Duodenal mucosa (tissue), 2 donors: Measurements from ENCODE around the gene MC1R.

Source experiments
- H3K27ac ChIP-seq: one replicate; pipeline ENCODE4 v1.7.0; 2013; ENCODE audit warnings: low read depth, low read length
- H3K27me3 ChIP-seq, 2 donors: one replicate each; pipeline ENCODE4 v1.7.0; 2013; ENCODE audit warnings: low read length in 2 of 2, control low read depth in 1 of 2; ENCODE audit not compliant: insufficient read depth in 2 of 2, control insufficient read depth in 1 of 2
- H3K36me3 ChIP-seq, 2 donors: one replicate each; pipeline ENCODE4 v1.7.0; 2013; ENCODE audit warnings: low read length in 2 of 2, control low read depth in 1 of 2; ENCODE audit not compliant: insufficient read depth in 2 of 2, control insufficient read depth in 1 of 2
- H3K4me1 ChIP-seq, 2 donors: one replicate each; pipeline ENCODE4 v1.7.0; 2013; ENCODE audit warnings: low read length in 2 of 2, control low read depth in 1 of 2; ENCODE audit not compliant: insufficient read depth in 2 of 2, control insufficient read depth in 1 of 2
- H3K4me3 ChIP-seq, 2 donors: one replicate each; pipeline ENCODE4 v1.7.0; 2013; ENCODE audit warnings: low read length in 2 of 2, low read depth in 1 of 2
- H3K9ac ChIP-seq, 2 donors: one replicate each; pipeline ENCODE4 v1.7.0; 2013; ENCODE audit warnings: low read length in 2 of 2, low read depth in 1 of 2
- H3K9me3 ChIP-seq, 2 donors: one replicate each; pipeline ENCODE4 v1.7.0; 2013; ENCODE audit warnings: low read length in 2 of 2, control low read depth in 1 of 2; ENCODE audit not compliant: control insufficient read depth in 1 of 2

MC1R gene

DNA sequence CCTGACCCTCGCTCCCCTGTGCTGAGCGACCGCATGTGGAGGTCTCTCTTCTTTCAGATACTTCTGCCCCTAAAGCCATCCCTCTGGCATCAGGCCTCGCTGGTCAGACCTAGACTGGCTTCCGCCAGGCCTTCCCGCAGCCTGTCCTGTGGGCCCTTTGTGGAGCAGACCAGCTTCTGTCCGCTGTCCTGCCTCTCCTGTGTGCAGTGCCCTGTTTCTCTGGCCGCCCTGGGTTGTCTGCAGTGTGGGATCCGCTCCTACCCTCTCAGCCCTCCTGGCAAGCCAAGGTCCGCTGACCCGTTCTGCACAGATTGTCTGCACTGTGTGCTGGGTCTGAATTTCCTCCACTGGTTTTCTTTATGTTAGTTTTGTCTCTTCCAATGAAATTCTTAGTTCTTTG is 21.5 kb upstream of the MC1R start:
- Histone ChIP-seq H3K9ac (no peak overlapping the region), H3K4me1 (no peaks in the 10 kb centered on the region), H3K27me3 (no peaks in the 10 kb centered on the region), H3K9me3 (no peaks in the 10 kb centered on the region), H3K27ac (no peak overlapping the region), H3K36me3 (peaks cover 52 to 79% of the 10 kb centered on the region in 2 donors), H3K4me3 (no peak overlapping the region)

DNA sequence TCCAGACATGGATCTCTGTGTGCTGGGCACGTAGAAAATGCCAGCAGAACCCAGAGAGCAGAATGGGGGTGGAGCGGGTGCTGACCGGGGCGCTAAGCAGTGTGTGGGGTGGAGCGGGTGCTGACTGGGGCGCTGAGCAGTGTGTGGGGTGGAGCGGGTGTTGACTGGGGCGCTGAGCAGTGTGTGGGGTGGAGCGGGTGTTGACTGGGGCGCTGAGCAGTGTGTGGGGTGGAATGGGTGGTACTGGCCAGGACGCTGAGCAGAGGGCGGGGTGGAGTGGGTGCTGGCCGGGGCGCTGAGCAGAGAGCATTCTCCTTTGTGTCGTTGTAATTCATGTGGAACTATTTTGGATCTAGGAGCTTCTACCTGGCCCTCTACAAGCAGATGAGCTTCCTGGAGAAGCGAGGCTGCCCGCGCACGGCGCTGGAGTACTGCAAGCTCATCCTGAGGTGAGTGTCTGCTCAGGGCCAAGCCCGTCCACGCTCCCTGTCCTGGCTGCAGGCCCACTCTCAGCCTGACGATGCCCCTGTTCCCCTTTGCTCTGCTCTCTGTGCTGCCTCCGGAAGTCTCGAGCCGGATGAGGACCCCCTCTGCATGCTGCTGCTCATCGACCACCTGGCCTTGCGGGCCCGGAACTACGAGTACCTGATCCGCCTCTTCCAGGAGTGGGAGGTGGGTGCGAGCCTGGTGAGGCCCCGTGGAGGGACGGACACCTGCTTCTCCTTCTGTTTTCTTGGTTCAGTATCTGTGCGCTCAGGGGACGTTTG is 20.3 kb upstream of the MC1R start:
- no peaks in the 10 kb centered on the region for H3K27me3 ChIP-seq
- no peak overlapping the region for H3K27ac ChIP-seq
- no peak overlapping the region for H3K9ac ChIP-seq
- H3K4me1 ChIP-seq, result no peaks in the 10 kb centered on the region
- no peaks in the 10 kb centered on the region for H3K9me3 ChIP-seq
- no peak overlapping the region for H3K4me3 ChIP-seq
- H3K36me3 ChIP-seq, result peaks cover 41 to 75% of the 10 kb centered on the region in 2 donors

DNA sequence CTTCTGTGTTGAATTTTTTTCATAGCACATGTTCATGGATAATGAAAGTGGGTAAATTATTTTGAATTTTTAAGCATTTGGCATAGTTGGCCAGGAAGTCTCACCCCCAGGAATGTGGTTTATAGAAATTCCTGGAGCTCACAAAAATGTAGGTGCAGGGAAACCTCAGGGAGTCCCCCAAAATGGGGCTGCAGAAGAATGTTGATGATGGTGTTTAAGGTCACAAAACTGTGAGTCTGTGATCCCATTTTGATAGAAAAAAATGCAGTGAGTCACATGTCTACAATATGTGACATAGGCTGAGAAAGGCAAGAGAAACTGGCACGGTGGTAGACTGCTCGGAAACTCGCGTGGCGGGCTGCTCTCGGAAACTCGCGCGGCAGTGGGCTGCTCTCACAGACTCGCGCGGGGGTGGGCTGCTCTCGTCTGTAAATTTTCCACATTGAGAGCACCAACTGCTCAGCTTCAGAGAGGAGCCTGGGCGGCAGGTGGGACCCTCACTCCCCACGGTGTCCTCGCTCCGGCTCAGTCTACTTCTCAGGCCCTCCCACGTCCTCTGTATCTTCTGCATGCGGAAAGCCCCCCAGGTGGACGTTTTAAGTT is 18.7 kb upstream of the MC1R start:
- Histone ChIP-seq H3K27ac (no peak overlapping the region), H3K4me3 (no peak overlapping the region), H3K27me3 (no peaks in the 10 kb centered on the region), H3K9ac (no peak overlapping the region), H3K9me3 (no peaks in the 10 kb centered on the region), H3K36me3 (peaks cover 37 to 77% of the 10 kb centered on the region in 2 donors), H3K4me1 (no peaks in the 10 kb centered on the region)

- peaks cover 41 to 78% of the 10 kb centered on the region in 2 donors for H3K36me3 ChIP-seq
- no peaks in the 10 kb centered on the region for H3K9me3 ChIP-seq
- no peak overlapping the region for H3K4me3 ChIP-seq
- H3K4me1 ChIP-seq, result no peaks in the 10 kb centered on the region
- H3K27ac ChIP-seq, result no peak overlapping the region
- no peak overlapping the region for H3K9ac ChIP-seq
- no peaks in the 10 kb centered on the region for H3K27me3 ChIP-seq
Measured at GRCh38 chr16:89900885-89901284, 17.8 kb upstream of the MC1R start.

- H3K27me3 ChIP-seq, result no peaks in the 10 kb centered on the region
- peaks cover 45 to 78% of the 10 kb centered on the region in 2 donors for H3K36me3 ChIP-seq
- H3K4me3 ChIP-seq, result no peak overlapping the region
- no peak overlapping the region for H3K27ac ChIP-seq
- H3K9ac ChIP-seq, result no peak overlapping the region
- H3K4me1 ChIP-seq, result no peaks in the 10 kb centered on the region
- no peaks in the 10 kb centered on the region for H3K9me3 ChIP-seq
Measured at GRCh38 chr16:89902980-89903379, 15.7 kb upstream of the MC1R start.

DNA sequence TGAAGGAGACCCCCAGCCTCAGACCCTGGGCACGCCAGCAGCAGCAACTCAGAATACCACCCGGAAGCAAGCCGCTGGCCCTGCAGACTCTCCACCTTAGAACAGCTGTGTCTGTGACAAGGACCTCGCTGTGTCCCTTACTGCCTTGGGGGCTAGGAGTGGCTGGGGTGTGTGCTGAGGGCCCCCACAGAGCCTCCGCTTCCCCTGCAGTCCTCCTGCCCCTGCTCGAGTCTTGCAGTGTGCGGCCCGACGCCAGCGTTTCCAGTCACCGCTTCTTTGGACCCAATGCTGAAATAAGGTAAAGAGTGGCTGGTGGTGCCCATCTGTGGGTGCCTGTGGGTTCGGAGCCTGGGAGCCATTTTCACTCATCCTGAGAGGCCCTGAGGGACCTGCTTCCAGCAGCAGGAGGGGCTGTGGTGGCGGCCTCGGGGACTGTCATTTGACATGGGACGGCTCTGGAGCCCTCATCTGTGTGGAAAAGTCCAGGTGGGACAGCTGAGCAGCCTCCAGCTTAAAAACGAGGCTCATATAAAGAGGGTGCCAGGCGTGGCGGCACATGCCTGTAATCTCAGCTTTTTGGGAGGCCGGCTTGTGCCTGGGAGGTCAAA is 14.7 kb upstream of the MC1R start:
- no peak overlapping the region for H3K27ac ChIP-seq
- no peak overlapping the region for H3K9ac ChIP-seq
- no peak overlapping the region for H3K4me3 ChIP-seq
- H3K27me3 ChIP-seq, result no peaks in the 10 kb centered on the region
- no peaks in the 10 kb centered on the region for H3K9me3 ChIP-seq
- H3K36me3 ChIP-seq, result peaks cover 36 to 75% of the 10 kb centered on the region in 2 donors
- no peaks in the 10 kb centered on the region for H3K4me1 ChIP-seq

DNA sequence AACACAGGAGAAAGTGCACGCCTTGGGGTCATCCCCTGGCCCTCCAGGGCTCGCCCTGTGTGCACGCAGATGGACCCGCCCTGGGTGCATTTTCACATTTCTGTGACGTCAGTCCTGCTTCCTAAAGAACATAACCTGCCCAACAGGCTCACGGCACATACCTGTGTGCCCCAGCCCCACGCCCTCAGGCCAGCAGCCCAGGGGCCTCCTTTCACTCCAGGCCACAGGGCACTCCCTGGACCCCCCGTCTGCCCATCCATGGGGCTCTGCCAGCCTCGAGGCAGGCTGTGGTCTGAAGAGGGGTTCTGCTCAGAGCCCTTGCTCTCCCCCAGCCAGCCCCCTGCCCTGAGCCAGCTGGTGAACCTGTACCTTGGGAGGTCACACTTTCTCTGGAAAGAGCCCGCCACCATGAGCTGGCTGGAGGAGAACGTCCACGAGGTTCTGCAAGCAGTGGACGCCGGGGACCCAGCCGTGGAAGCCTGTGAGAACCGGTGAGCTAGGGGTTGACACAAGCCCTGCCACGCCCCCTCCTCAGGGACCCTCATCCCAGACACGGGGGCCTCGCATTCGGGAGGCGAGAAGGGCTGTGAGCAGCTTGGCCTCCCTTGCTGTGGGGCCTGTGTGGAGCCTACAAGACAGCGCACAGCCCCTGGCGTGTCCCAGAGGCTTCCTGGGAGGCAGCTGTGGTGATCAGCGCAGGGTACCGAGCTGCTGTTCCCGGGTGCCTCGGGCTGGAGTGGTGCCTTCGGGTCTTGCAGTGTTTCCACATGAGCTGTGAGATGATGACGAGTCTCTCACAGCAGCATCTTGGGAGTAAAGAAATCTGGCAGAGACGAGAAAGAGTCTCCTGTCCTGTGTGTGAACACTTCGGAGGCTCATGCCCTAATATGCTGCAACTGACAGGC is 13.8 kb upstream of the MC1R start:
- Histone ChIP-seq H3K4me1 (no peaks in the 10 kb centered on the region), H3K4me3 (no peak overlapping the region), H3K27ac (no peak overlapping the region), H3K27me3 (no peaks in the 10 kb centered on the region), H3K9ac (no peak overlapping the region), H3K9me3 (no peaks in the 10 kb centered on the region), H3K36me3 (peaks cover 32 to 69% of the 10 kb centered on the region in 2 donors)

- Histone ChIP-seq H3K27me3 (no peaks in the 10 kb centered on the region), H3K36me3 (peaks cover 30 to 63% of the 10 kb centered on the region in 2 donors), H3K9ac (no peak overlapping the region), H3K4me3 (no peak overlapping the region), H3K4me1 (no peaks in the 10 kb centered on the region), H3K9me3 (no peaks in the 10 kb centered on the region), H3K27ac (no peak overlapping the region)
Measured at GRCh38 chr16:89905511-89906139, 13.0 kb upstream of the MC1R start.

DNA sequence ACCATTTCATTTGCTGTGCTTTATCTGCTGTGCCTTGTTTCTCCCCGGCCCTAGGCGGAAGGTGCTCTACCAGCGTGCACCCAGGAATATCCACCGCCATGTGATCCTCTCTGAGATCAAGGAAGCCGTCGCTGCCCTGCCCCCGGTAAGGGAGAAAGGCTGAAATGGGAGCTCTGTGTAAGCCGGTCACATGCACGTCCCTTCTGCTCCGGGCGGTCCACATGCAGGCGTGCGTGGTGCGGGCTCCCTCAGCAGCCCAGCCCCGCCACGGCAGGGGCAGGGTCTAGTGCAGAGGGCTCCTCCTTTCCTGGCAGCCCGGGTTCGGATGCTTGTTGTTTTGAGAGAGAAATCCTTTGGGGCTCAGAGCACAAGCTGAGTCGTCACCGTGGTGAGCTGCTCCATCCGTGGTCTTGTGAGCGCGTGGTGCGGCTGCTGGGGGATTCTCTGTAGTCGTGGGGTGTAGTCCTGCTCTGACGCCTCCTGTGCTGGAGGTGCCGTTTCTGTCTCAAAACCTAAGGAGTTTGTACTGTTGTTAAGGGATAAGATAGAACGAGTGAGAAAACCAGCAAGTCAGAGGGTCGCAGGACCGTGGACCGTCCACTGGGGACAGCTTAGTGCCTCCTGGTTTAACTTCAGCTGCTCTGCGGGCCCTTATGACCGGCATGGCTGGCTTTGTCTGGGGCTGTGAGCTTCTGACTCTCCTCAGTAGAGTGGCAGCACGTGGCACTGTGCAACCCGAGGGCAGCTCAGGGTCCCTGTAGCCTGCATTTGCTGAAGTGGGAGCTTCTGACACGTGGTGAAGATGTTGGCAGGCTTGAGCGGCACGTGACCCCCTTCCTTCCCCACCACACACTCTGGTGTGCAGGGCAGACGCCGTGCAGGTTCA is 12.3 kb upstream of the MC1R start:
- Histone ChIP-seq H3K9ac (no peak overlapping the region), H3K36me3 (peaks cover 31 to 64% of the 10 kb centered on the region in 2 donors), H3K4me1 (no peaks in the 10 kb centered on the region), H3K4me3 (no peak overlapping the region), H3K27me3 (no peaks in the 10 kb centered on the region), H3K9me3 (no peaks in the 10 kb centered on the region), H3K27ac (no peak overlapping the region)
